H9 (cell line): ENCODE data around the gene KCNK10. TPM values are rescaled to one million over a fixed set of nuclear protein-coding genes. Genes with fewer than 3 reads are reported as not detected.

Source experiments
- DNase-seq: peaks from one replicate; pipeline ENCODE4 v3.0.0-alpha.2; 2017
- H2AFZ ChIP-seq: one replicate; pipeline ENCODE4 v1.6.1; 2013; ENCODE audit warnings: mild to moderate bottlenecking, low read length, control low read depth, moderate library complexity
- H2AK5ac ChIP-seq: 2 replicates; pipeline ENCODE4 v1.6.1; 2013; ENCODE audit warnings: low read length, control low read depth, mixed read lengths; ENCODE audit not compliant: insufficient read length
- H2BK120ac ChIP-seq: one replicate; pipeline ENCODE4 v1.6.1; 2013; ENCODE audit warnings: low read depth, mild to moderate bottlenecking, low read length, control low read depth, inconsistent platforms; ENCODE audit not compliant: poor library complexity, severe bottlenecking
- H2BK12ac ChIP-seq: 2 replicates; pipeline ENCODE4 v1.6.1; 2013; ENCODE audit warnings: low read length, control low read depth, mixed read lengths, low read depth; ENCODE audit not compliant: insufficient read length
- H2BK15ac ChIP-seq: 2 replicates; pipeline ENCODE4 v1.6.1; 2013; ENCODE audit warnings: low read depth, low read length, control low read depth
- H2BK20ac ChIP-seq: one replicate; pipeline ENCODE4 v1.6.1; 2013; ENCODE audit warnings: low read depth, mild to moderate bottlenecking, low read length, control low read depth, inconsistent platforms; ENCODE audit not compliant: poor library complexity, severe bottlenecking
- H2BK5ac ChIP-seq: 2 replicates; pipeline ENCODE4 v1.6.1; 2013; ENCODE audit warnings: low read length, control low read depth, mixed read lengths; ENCODE audit not compliant: insufficient read length
- H3K14ac ChIP-seq: 2 replicates; pipeline ENCODE4 v1.6.1; 2013; ENCODE audit warnings: low read length, control low read depth; ENCODE audit not compliant: insufficient read depth
- H3K18ac ChIP-seq: 2 replicates; pipeline ENCODE4 v1.6.1; 2013; ENCODE audit warnings: low read depth, mild to moderate bottlenecking, mixed read lengths, low read length, control low read depth; ENCODE audit not compliant: insufficient read length
- H3K23ac ChIP-seq: 2 replicates; pipeline ENCODE4 v1.6.1; 2013; ENCODE audit warnings: low read length, control low read depth, mixed read lengths, low read depth; ENCODE audit not compliant: insufficient read length
- H3K23me2 ChIP-seq: 2 replicates; pipeline ENCODE4 v1.6.1; 2013; ENCODE audit warnings: low read depth, mild to moderate bottlenecking, mixed read lengths, low read length, control low read depth; ENCODE audit not compliant: insufficient read length, poor library complexity, severe bottlenecking
- H3K27ac ChIP-seq: 2 replicates; pipeline ENCODE4 v1.5.1; 2013; ENCODE audit warnings: low read length, control low read depth, mixed read lengths, low read depth; ENCODE audit not compliant: insufficient read length
- H3K27me3 ChIP-seq: 2 replicates; pipeline ENCODE4 v1.6.1; 2013; ENCODE audit warnings: low read length, control low read depth, inconsistent platforms; ENCODE audit not compliant: insufficient read depth
- H3K4ac ChIP-seq: 2 replicates; pipeline ENCODE4 v1.6.1; 2013; ENCODE audit warnings: low read depth, mild to moderate bottlenecking, control low read depth, inconsistent platforms, low read length, moderate library complexity
- H3K4me1 ChIP-seq: 2 replicates; pipeline ENCODE4 v1.6.1; 2013; ENCODE audit warnings: low read length, control low read depth, inconsistent platforms; ENCODE audit not compliant: insufficient read depth
- H3K4me2 ChIP-seq: 2 replicates; pipeline ENCODE4 v1.6.1; 2013; ENCODE audit warnings: low read length, control low read depth, mixed read lengths; ENCODE audit not compliant: insufficient read length, insufficient read depth
- H3K56ac ChIP-seq: 2 replicates; pipeline ENCODE4 v1.6.1; 2013; ENCODE audit warnings: low read depth, mild to moderate bottlenecking, mixed read lengths, low read length, control low read depth; ENCODE audit not compliant: insufficient read length
- H3K79me1 ChIP-seq: 2 replicates; pipeline ENCODE4 v1.6.1; 2013; ENCODE audit warnings: low read depth, mild to moderate bottlenecking, moderate library complexity, low read length, control low read depth, inconsistent platforms; ENCODE audit not compliant: insufficient read depth, poor library complexity, severe bottlenecking
- H3K79me2 ChIP-seq: 2 replicates; pipeline ENCODE4 v1.6.1; 2013; ENCODE audit warnings: low read length, control low read depth, inconsistent platforms; ENCODE audit not compliant: insufficient read depth
- H3K9ac ChIP-seq: 2 replicates; pipeline ENCODE4 v1.6.1; 2013; ENCODE audit warnings: low read length, control low read depth, mixed read lengths; ENCODE audit not compliant: insufficient read length; ENCODE audit errors: extremely low read depth
- H3K9me3 ChIP-seq: one replicate; pipeline ENCODE4 v1.6.1; 2013; ENCODE audit warnings: low read depth, low read length, inconsistent platforms; ENCODE audit not compliant: control insufficient read depth
- H3T11ph ChIP-seq: one replicate; pipeline ENCODE4 v1.6.1; 2013; ENCODE audit warnings: mild to moderate bottlenecking, low read length, control low read depth, inconsistent platforms
- H4K20me1 ChIP-seq: one replicate; pipeline ENCODE4 v1.6.1; 2013; ENCODE audit not compliant: control insufficient read depth, insufficient read length, insufficient read depth
- H4K5ac ChIP-seq: 2 replicates; pipeline ENCODE4 v1.6.1; 2013; ENCODE audit warnings: low read depth, mild to moderate bottlenecking, mixed read lengths, low read length, control low read depth; ENCODE audit not compliant: insufficient read length
- H4K8ac ChIP-seq: replicated peaks from 2 replicates; pipeline ENCODE4 v1.6.1; 2013; ENCODE audit warnings: low read length, control low read depth, mixed read lengths, low read depth; ENCODE audit not compliant: insufficient read length
- H4K91ac ChIP-seq: 2 replicates; pipeline ENCODE4 v1.6.1; 2013; ENCODE audit warnings: low read depth, mild to moderate bottlenecking, moderate library complexity, mixed read lengths, low read length, control low read depth; ENCODE audit not compliant: insufficient read length
- H3K27ac Mint-ChIP-seq, 3 experiments: 2 replicates in 2 of 3; 3 replicates in 1 of 3; pipeline ENCODE4 v1.8.0; 2020 to 2021; ENCODE audit warnings: mixed read lengths in 3 of 3, mild to moderate bottlenecking in 1 of 3, moderate library complexity in 1 of 3
- H3K27me3 Mint-ChIP-seq: 2 replicates; pipeline ENCODE4 v1.8.0; 2021; ENCODE audit warnings: low read depth, mild to moderate bottlenecking, moderate library complexity, mixed read lengths
- H3K36me3 Mint-ChIP-seq, 3 experiments: 2 replicates in 2 of 3; 3 replicates in 1 of 3; pipeline ENCODE4 v1.8.0; 2020 to 2021; ENCODE audit warnings: low read depth in 3 of 3, mixed read lengths in 3 of 3; ENCODE audit not compliant: insufficient read depth in 1 of 3
- H3K4me1 Mint-ChIP-seq, 2 experiments: 2 replicates each; pipeline ENCODE4 v1.8.0; 2020; ENCODE audit warnings: mixed read lengths in 2 of 2
- H3K4me3 Mint-ChIP-seq, 2 experiments: 2 replicates in 1 of 2; 3 replicates in 1 of 2; pipeline ENCODE4 v1.8.0; 2020 to 2021; ENCODE audit warnings: mild to moderate bottlenecking in 2 of 2, mixed read lengths in 2 of 2, moderate library complexity in 1 of 2
- H3K9me3 Mint-ChIP-seq, 2 experiments: 2 replicates in 1 of 2; 3 replicates in 1 of 2; pipeline ENCODE4 v1.8.0; 2020; ENCODE audit warnings: mild to moderate bottlenecking in 2 of 2, mixed read lengths in 2 of 2, moderate library complexity in 1 of 2
- WGBS: extraction: QIAGEN DNeasy Blood & Tissue Kit; methylation state at CpG from one replicate; pipeline ENCODE4 v1.1.7; 2013; ENCODE audit warnings: missing lambda C conversion rate, low lambda C conversion rate, mixed read lengths; ENCODE audit not compliant: insufficient read length; ENCODE audit errors: extremely low coverage; 5-methylcytosine and 5-hydroxymethylcytosine counted together
- total RNA-seq: library from RNA; stranded (reverse); gene quantifications from 2 replicates; pipeline ENCODE4 v1.2.1, GENCODE V29; 2021
- TF ChIP-seq, protein P1 (sequence below): fragments of 200-600 bp; sonication (generic); conservative IDR thresholded peaks from 3 replicates; pipeline ENCODE4 v1.8.0; 2021; ENCODE audit warnings: antibody characterized with exemption, mild to moderate bottlenecking

KCNK10 gene
- total RNA-seq, 1 experiment from 2014 or later = 0.33 TPM

DNA sequence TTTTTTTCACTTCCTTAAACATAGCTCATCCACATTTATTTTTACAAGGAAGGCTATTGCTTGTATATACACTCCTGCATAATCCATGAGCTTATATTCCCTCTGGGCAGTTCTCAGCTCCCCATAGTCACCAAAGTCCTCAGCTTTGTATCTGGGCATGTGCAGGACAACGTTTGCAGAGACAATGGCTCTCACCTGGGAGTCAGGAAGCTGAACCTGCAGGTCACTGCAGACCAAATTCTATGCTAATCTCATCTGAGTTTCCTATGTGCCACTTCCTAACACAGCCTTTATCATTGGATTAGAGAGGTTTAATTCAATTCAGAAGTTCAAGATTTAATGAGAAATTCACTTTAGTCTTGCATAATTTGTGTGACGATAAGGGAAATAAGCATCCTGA is 131.5 kb downstream of the KCNK10 start:
- TF ChIP-seq, protein P1, sequence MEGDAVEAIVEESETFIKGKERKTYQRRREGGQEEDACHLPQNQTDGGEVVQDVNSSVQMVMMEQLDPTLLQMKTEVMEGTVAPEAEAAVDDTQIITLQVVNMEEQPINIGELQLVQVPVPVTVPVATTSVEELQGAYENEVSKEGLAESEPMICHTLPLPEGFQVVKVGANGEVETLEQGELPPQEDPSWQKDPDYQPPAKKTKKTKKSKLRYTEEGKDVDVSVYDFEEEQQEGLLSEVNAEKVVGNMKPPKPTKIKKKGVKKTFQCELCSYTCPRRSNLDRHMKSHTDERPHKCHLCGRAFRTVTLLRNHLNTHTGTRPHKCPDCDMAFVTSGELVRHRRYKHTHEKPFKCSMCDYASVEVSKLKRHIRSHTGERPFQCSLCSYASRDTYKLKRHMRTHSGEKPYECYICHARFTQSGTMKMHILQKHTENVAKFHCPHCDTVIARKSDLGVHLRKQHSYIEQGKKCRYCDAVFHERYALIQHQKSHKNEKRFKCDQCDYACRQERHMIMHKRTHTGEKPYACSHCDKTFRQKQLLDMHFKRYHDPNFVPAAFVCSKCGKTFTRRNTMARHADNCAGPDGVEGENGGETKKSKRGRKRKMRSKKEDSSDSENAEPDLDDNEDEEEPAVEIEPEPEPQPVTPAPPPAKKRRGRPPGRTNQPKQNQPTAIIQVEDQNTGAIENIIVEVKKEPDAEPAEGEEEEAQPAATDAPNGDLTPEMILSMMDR = no peak
- no peaks in the 10 kb centered on the region for H3K23me2 ChIP-seq
- H3K9ac ChIP-seq = no peak overlapping the region
- H2BK120ac ChIP-seq = no peak overlapping the region
- H3T11ph ChIP-seq = no peak overlapping the region
- H2BK12ac ChIP-seq = no peak overlapping the region
- H3K79me2 ChIP-seq = no peaks in the 10 kb centered on the region
- no peak overlapping the region for H2AFZ ChIP-seq
- H3K23ac ChIP-seq = no peak overlapping the region
- no peaks in the 10 kb centered on the region for H3K79me1 ChIP-seq
- H4K20me1 ChIP-seq = no peaks in the 10 kb centered on the region
- H3K27ac ChIP-seq = no peak overlapping the region
- no peaks in the 10 kb centered on the region for H3K9me3 ChIP-seq
- H3K4me1 Mint-ChIP-seq = peaks cover 32 to 41% of the 10 kb centered on the region in 2 experiments
- WGBS = no CpG with 5 or more reads among the region's 2 CpGs
- no peaks in the 10 kb centered on the region; the same call in 1 of the 2 replicates for H3K27me3 Mint-ChIP-seq
- H2BK15ac ChIP-seq = no peak overlapping the region
- H3K4me1 ChIP-seq = no peaks in the 10 kb centered on the region
- no peak overlapping the region for H2AK5ac ChIP-seq
- H2BK5ac ChIP-seq = no peak overlapping the region
- H3K27me3 ChIP-seq = no peaks in the 10 kb centered on the region
- no peak overlapping the region for H4K8ac ChIP-seq
- H3K56ac ChIP-seq = no peak overlapping the region
- peak overlapping the region in 2 of 3 experiments; percentile 4 to 9; a peak in 2 of 7 replicates for H3K27ac Mint-ChIP-seq
- H2BK20ac ChIP-seq = no peak overlapping the region
- no peak overlapping the region for H3K18ac ChIP-seq
- no peak overlapping the region; a peak in 1 of 5 replicates for H3K4me3 Mint-ChIP-seq
- H4K91ac ChIP-seq = no peak overlapping the region
- DNase-seq = peak; percentile 39
- no peaks in the 10 kb centered on the region for H3K36me3 Mint-ChIP-seq
- H3K14ac ChIP-seq = no peak overlapping the region
- no peak overlapping the region for H3K4ac ChIP-seq
- H3K4me2 ChIP-seq = no peak overlapping the region
- no peaks in the 10 kb centered on the region for H3K9me3 Mint-ChIP-seq
- no peak overlapping the region for H4K5ac ChIP-seq
